Bronchial epithelial cell (primary cell): ENCODE measurements around the gene SURF4. TPM values are rescaled to one million over a fixed set of nuclear protein-coding genes. Genes with fewer than 3 reads are reported as not detected.

ENCODE experiments used
- DNase-seq: peaks from one replicate; pipeline ENCODE4 v3.0.0-alpha.2; 2010; ENCODE audit warnings: low read depth
- FAIRE-seq: peaks from 2 replicates; lab custom pipeline; 2011; peaks lifted over from hg19 to GRCh38; lab: Jason Lieb, UNC
- H3K27me3 ChIP-seq: 2 replicates; pipeline ENCODE4 v1.5.1; 2011; ENCODE audit warnings: low read length; ENCODE audit not compliant: control insufficient read depth, insufficient read depth
- H3K36me3 ChIP-seq: 2 replicates; pipeline ENCODE4 v1.5.1; 2011; ENCODE audit warnings: low read length; ENCODE audit not compliant: control insufficient read depth, insufficient read depth
- H3K4me3 ChIP-seq: 2 replicates; pipeline ENCODE4 v1.5.1; 2011; ENCODE audit warnings: mild to moderate bottlenecking, low read depth, low read length, control low read depth
- CTCF ChIP-seq: IDR thresholded peaks from 2 replicates; pipeline ENCODE4 v1.5.1; 2011; ENCODE audit warnings: mild to moderate bottlenecking, moderate library complexity, low read length, control low read depth, inconsistent platforms; ENCODE audit not compliant: insufficient read depth, severe bottlenecking
- total RNA-seq: library from RNA; depleted of rRNA; stranded (reverse); fragments of >200 nt; gene quantifications from 2 replicates; pipeline ENCODE4 v1.2.1, GENCODE V29; 2014

SURF4 gene
- total RNA-seq, 1 donor from 2014 or later: 295 TPM

- H3K27me3 ChIP-seq: no peaks in the 10 kb centered on the region
- no peak overlapping the region for H3K4me3 ChIP-seq
- TF ChIP-seq CTCF: peak; percentile 99
- peaks cover 27% of the 10 kb centered on the region for H3K36me3 ChIP-seq
- FAIRE-seq (peak; percentile 95), DNase-seq (peak; percentile 62)
These were observed 30.8 kb upstream of the SURF4 start for GRCh38 chr9:133406480-133407307.

GRCh38 chr9:133405508-133406438 lies 29.9 kb upstream of the SURF4 start:
- Histone ChIP-seq H3K27me3 (no peaks in the 10 kb centered on the region), H3K4me3 (no peak overlapping the region), H3K36me3 (peaks cover 26% of the 10 kb centered on the region)
- no peak for TF ChIP-seq CTCF
- FAIRE-seq (no peak), DNase-seq (no peak)

GRCh38 chr9:133404454-133405002 lies 28.7 kb upstream of the SURF4 start:
- H3K27me3 ChIP-seq: no peaks in the 10 kb centered on the region
- FAIRE-seq (no peak), DNase-seq (no peak)
- H3K4me3 ChIP-seq: no peak overlapping the region
- H3K36me3 ChIP-seq: peaks cover 16% of the 10 kb centered on the region
- no peak for TF ChIP-seq CTCF

- no peak for FAIRE-seq
- no peaks in the 10 kb centered on the region for H3K27me3 ChIP-seq
- peak; percentile 82 for TF ChIP-seq CTCF
- no peak overlapping the region for H3K4me3 ChIP-seq
- H3K36me3 ChIP-seq: peaks cover 16% of the 10 kb centered on the region
- peak; percentile 62 for DNase-seq
These were observed 28.1 kb upstream of the SURF4 start for GRCh38 chr9:133403766-133404453.

- DNase-seq (no peak), FAIRE-seq (no peak)
- Histone ChIP-seq H3K27me3 (no peaks in the 10 kb centered on the region), H3K4me3 (no peak overlapping the region), H3K36me3 (peaks cover 13% of the 10 kb centered on the region)
- no peak for TF ChIP-seq CTCF
These were observed 26.8 kb upstream of the SURF4 start for GRCh38 chr9:133402689-133403088.
